Testis (tissue), 3 donors: Measurements from ENCODE around the gene LGALS12. TPM values are rescaled to one million over a fixed set of nuclear protein-coding genes. Genes with fewer than 3 reads are reported as not detected.
A peak's percentile ranks its signal among the peaks of the same experiment; 100 is the strongest.

Source experiments
- DNase-seq: peaks from one replicate; pipeline ENCODE4 v3.0.0-alpha.2; 2019
- H3K27ac ChIP-seq, 2 donors: fragments of 200-600 bp; sonication (generic); one replicate each; pipeline ENCODE4 v1.5.1; 2019
- H3K27me3 ChIP-seq: fragments of 200-600 bp; sonication (generic); one replicate; pipeline ENCODE4 v1.5.1; 2019
- H3K36me3 ChIP-seq: fragments of 200-600 bp; sonication (generic); one replicate; pipeline ENCODE4 v1.5.1; 2017; ENCODE audit warnings: low read depth; ENCODE audit errors: missing control alignments
- H3K4me1 ChIP-seq: fragments of 200-600 bp; sonication (generic); one replicate; pipeline ENCODE4 v1.5.1; 2019
- H3K4me3 ChIP-seq, 2 donors: fragments of 200-600 bp; sonication (generic); one replicate each; pipeline ENCODE4 v1.5.1; 2017 to 2019
- H3K9me3 ChIP-seq: fragments of 200-600 bp; sonication (generic); one replicate; pipeline ENCODE4 v1.5.1; 2017
- CTCF ChIP-seq, 3 experiments: fragments of 450-650 bp in 2 of 3; fragments of 200-600 bp in 1 of 3; sonication (generic) in 1 of 3; IDR thresholded peaks; one replicate each; pipeline ENCODE4 v1.5.1; 2016 to 2019; ENCODE audit warnings: antibody characterized with exemption in 3 of 3, mild to moderate bottlenecking in 2 of 3, moderate library complexity in 1 of 3
- POLR2A ChIP-seq: fragments of 450-650 bp; IDR thresholded peaks from one replicate; pipeline ENCODE4 v1.6.1; 2017; ENCODE audit warnings: antibody characterized with exemption, mild to moderate bottlenecking, moderate library complexity
- WGBS, 2 donors: methylation state at CpG; one replicate each; pipeline ENCODE4 v1.1.5; 2018; 5-methylcytosine and 5-hydroxymethylcytosine counted together
- intact Hi-C: fragments of 100-400 bp; cut with DNase I; formaldehyde crosslinking; loops from one replicate; pipeline ENCODE4 v1.15.1; 2023; ENCODE audit warnings: low total_unique reads
- polyA plus RNA-seq: library from polyadenylated mRNA; stranded (reverse); fragments of 350-450 nt; fragmentation: Illumina TruSeq; extraction: RNeasy Lipid Tissue Mini Kit (QIAGEN cat#74804); gene quantifications from one replicate; pipeline ENCODE4 v1.2.3, GENCODE V29; 2014; ENCODE audit warnings: low read depth, low replicate concordance; ENCODE audit not compliant: insufficient read depth
- total RNA-seq, 2 donors: library from RNA; depleted of rRNA; stranded (reverse); fragments of >200 nt; gene quantifications; one replicate each; pipeline ENCODE4 v1.2.3, GENCODE V29; 2016

Gene LGALS12
- total and polyA plus RNA-seq, 3 donors from 2014 or later, result 0.37 TPM; not detected in 2

- DNase-seq, result peak; percentile 23
- H3K27ac ChIP-seq, result no peak overlapping the region
- H3K4me3 ChIP-seq, result no peak overlapping the region
- no peaks in the 10 kb centered on the region for H3K36me3 ChIP-seq
- intact Hi-C loops, result no loop called here
- 48 to 77% methylated on average over 26 to 27 of the region's 27 CpGs for WGBS, 2 donors
- H3K9me3 ChIP-seq, result no peaks in the 10 kb centered on the region
- H3K4me1 ChIP-seq, result no peaks in the 10 kb centered on the region
- no peaks in the 10 kb centered on the region for H3K27me3 ChIP-seq
- TF ChIP-seq CTCF (IDR thresholded peaks at IDR 0.05), result no peak
These were observed 45.4 kb downstream of the LGALS12 start for GRCh38 chr11:63551091-63551888.

GRCh38 chr11:63551889-63552266, 46.0 kb downstream of the LGALS12 start:
- TF ChIP-seq CTCF (IDR thresholded peaks at IDR 0.05) (no peak), POLR2A (no peak)
- no peak overlapping the region for H3K4me3 ChIP-seq
- no peaks in the 10 kb centered on the region for H3K27me3 ChIP-seq
- H3K27ac ChIP-seq, result no peak overlapping the region
- H3K36me3 ChIP-seq, result no peaks in the 10 kb centered on the region
- no peak for DNase-seq
- H3K4me1 ChIP-seq, result no peaks in the 10 kb centered on the region
- H3K9me3 ChIP-seq, result no peaks in the 10 kb centered on the region
- intact Hi-C loops, result no loop called here
- WGBS, 2 donors, result 55 to 65% methylated on average over 5 to 6 of the region's 6 CpGs

GRCh38 chr11:63552921-63553320, 47.0 kb downstream of the LGALS12 start:
- WGBS, 2 donors, result 77 to 93% methylated on average over 7 of the region's 7 CpGs
- no peaks in the 10 kb centered on the region for H3K9me3 ChIP-seq
- TF ChIP-seq POLR2A (no peak), CTCF (IDR thresholded peaks at IDR 0.05) (no peak)
- no peaks in the 10 kb centered on the region for H3K36me3 ChIP-seq
- no peak overlapping the region for H3K27ac ChIP-seq
- intact Hi-C loops, result no loop called here
- no peaks in the 10 kb centered on the region for H3K4me1 ChIP-seq
- peak; percentile 28 for DNase-seq
- H3K27me3 ChIP-seq, result no peaks in the 10 kb centered on the region
- no peak overlapping the region for H3K4me3 ChIP-seq

GRCh38 chr11:63553759-63554158, 47.9 kb downstream of the LGALS12 start:
- Histone ChIP-seq H3K27me3 (no peaks in the 10 kb centered on the region), H3K36me3 (no peaks in the 10 kb centered on the region), H3K4me1 (no peaks in the 10 kb centered on the region), H3K4me3 (no peak overlapping the region), H3K9me3 (no peaks in the 10 kb centered on the region), H3K27ac (no peak overlapping the region)
- intact Hi-C loops, result no loop called here
- TF ChIP-seq CTCF (IDR thresholded peaks at IDR 0.05) (no peak), POLR2A (no peak)
- DNase-seq, result peak; percentile 28
- 60 to 70% methylated on average over 8 of the region's 8 CpGs for WGBS, 2 donors

- H3K27me3 ChIP-seq, result no peaks in the 10 kb centered on the region
- DNase-seq, result no peak
- no peak overlapping the region for H3K27ac ChIP-seq
- TF ChIP-seq POLR2A, result no peak
- no peak for TF ChIP-seq CTCF (IDR thresholded peaks at IDR 0.05)
- H3K36me3 ChIP-seq, result no peaks in the 10 kb centered on the region
- H3K9me3 ChIP-seq, result no peaks in the 10 kb centered on the region
- intact Hi-C loops, result no loop called here
- WGBS, 2 donors, result 57 to 82% methylated on average over 4 of the region's 4 CpGs
- H3K4me3 ChIP-seq, result no peak overlapping the region
- H3K4me1 ChIP-seq, result no peaks in the 10 kb centered on the region
These were observed 49.0 kb downstream of the LGALS12 start for GRCh38 chr11:63554877-63555223.
